ENCODE data around the gene LDLRAD2.

DNA sequence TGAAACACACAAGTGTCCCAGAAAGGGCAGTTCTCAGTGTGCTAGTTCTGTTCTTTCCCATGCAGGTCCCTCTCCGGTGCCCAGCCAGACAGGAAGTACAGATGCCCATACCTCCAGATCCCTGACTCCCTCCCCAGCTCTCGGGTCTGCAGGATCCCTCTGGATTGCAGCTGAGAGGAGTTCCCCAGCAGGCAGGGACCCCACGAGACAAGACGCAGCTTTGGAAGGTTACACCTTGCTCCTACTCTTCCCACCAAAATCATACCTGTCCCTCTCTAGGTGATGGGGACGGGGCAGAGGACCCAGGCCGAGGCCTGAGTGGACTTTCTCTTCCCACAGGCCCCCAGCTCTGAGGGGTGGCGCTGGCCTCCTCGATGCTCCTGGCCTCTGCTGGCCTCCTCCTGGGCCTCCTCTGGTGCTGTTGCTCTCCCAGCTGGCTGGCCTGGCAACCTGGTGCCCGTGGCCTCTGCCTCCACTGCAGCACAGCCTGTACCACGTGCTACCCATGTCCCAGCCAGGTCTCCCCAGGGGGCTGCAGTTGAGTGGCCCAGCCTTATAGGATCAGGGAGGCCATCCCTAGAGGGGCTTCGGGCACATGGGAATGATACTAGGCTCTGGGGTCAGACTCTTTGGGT is 9.4 kb downstream of the LDLRAD2 start:
- TF ChIP-seq, protein P1, sequence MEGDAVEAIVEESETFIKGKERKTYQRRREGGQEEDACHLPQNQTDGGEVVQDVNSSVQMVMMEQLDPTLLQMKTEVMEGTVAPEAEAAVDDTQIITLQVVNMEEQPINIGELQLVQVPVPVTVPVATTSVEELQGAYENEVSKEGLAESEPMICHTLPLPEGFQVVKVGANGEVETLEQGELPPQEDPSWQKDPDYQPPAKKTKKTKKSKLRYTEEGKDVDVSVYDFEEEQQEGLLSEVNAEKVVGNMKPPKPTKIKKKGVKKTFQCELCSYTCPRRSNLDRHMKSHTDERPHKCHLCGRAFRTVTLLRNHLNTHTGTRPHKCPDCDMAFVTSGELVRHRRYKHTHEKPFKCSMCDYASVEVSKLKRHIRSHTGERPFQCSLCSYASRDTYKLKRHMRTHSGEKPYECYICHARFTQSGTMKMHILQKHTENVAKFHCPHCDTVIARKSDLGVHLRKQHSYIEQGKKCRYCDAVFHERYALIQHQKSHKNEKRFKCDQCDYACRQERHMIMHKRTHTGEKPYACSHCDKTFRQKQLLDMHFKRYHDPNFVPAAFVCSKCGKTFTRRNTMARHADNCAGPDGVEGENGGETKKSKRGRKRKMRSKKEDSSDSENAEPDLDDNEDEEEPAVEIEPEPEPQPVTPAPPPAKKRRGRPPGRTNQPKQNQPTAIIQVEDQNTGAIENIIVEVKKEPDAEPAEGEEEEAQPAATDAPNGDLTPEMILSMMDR (IDR thresholded peaks at IDR 0.05) = no peak
- TF ChIP-seq POLR2A (IDR thresholded peaks at IDR 0.05) (no peak), POLR2AphosphoS5 (IDR thresholded peaks at IDR 0.05) (no peak)
